ENCODE data around the gene ICA1. TPM values are rescaled to one million over a fixed set of nuclear protein-coding genes. Genes with fewer than 3 reads are reported as not detected.

The ICA1 gene
- total and polyA plus RNA-seq, 2 experiments from 2014 or later, result 45.2 to 83.7 TPM

GRCh38 chr7:8217200-8218068 is 44.5 kb downstream of the ICA1 start:
- no peaks in the 10 kb centered on the region for H4K20me1 ChIP-seq (replicated peaks; ENCODE audit: insufficient read depth)
- Mint-ChIP-seq H3K27me3 (ENCODE audit: insufficient read depth, low read depth, poor library complexity) (peaks cover 2% of the 10 kb centered on the region), H3K4me1 (peaks cover 81% of the 10 kb centered on the region), H3K9me3 (no peaks in the 10 kb centered on the region), H3K4me3 (no peak overlapping the region), H3K36me3 (ENCODE audit: low read depth) (peaks cover 17% of the 10 kb centered on the region), H3K27ac (peak overlapping the region; percentile 56; the same call in 1 of the 2 replicates)
- H2AFZ ChIP-seq, result no peak overlapping the region
- H3K4me1 ChIP-seq (ENCODE audit: insufficient read depth), result peaks cover 52% of the 10 kb centered on the region
- H3K27ac ChIP-seq (ENCODE audit: low read depth), result no peak overlapping the region
- no peaks in the 10 kb centered on the region for H3K79me2 ChIP-seq (replicated peaks; ENCODE audit: insufficient read depth)
- peak; percentile 88 for DNase-seq (ENCODE audit: low spot score)
- TF ChIP-seq ETS1 (IDR thresholded peaks at IDR 0.05) (no peak), CTCF (conservative IDR thresholded peaks at IDR 0.05; ENCODE audit: low read depth in 2 of 2) (peak; percentile 68 to 85)
- no peaks in the 10 kb centered on the region for H3K27me3 ChIP-seq (ENCODE audit: insufficient read depth)
- no peak overlapping the region for H3K4me2 ChIP-seq
- H3K4me3 ChIP-seq, result no peak overlapping the region
- ATAC-seq, result no peak
- no peaks in the 10 kb centered on the region for H3K9me2 ChIP-seq (ENCODE audit: insufficient read depth)
- H3K36me3 ChIP-seq (ENCODE audit: insufficient read depth), result no peaks in the 10 kb centered on the region
- 0 out of 2 replicates have a peak, but pooled peaks cover 3% of the 10 kb centered on the region for H3F3A ChIP-seq (replicated peaks; ENCODE audit: low read depth)

GRCh38 chr7:8216334-8216690 is 45.7 kb downstream of the ICA1 start:
- H3K36me3 ChIP-seq (ENCODE audit: insufficient read depth), result no peaks in the 10 kb centered on the region
- Mint-ChIP-seq H3K36me3 (ENCODE audit: low read depth) (peaks cover 17% of the 10 kb centered on the region), H3K4me3 (no peak overlapping the region), H3K9me3 (no peaks in the 10 kb centered on the region), H3K27me3 (ENCODE audit: insufficient read depth, low read depth, poor library complexity) (peaks cover 4% of the 10 kb centered on the region), H3K27ac (no peak overlapping the region), H3K4me1 (peaks cover 70% of the 10 kb centered on the region)
- 0 out of 2 replicates have a peak, but pooled peaks cover 3% of the 10 kb centered on the region for H3F3A ChIP-seq (replicated peaks; ENCODE audit: low read depth)
- H3K4me3 ChIP-seq, result no peak overlapping the region
- H4K20me1 ChIP-seq (replicated peaks; ENCODE audit: insufficient read depth), result no peaks in the 10 kb centered on the region
- H3K79me2 ChIP-seq (replicated peaks; ENCODE audit: insufficient read depth), result no peaks in the 10 kb centered on the region
- H3K4me2 ChIP-seq, result no peak overlapping the region
- H3K27me3 ChIP-seq (ENCODE audit: insufficient read depth), result no peaks in the 10 kb centered on the region
- DNase-seq (ENCODE audit: low spot score) (no peak), ATAC-seq (no peak)
- no peak overlapping the region for H2AFZ ChIP-seq
- no peak overlapping the region for H3K27ac ChIP-seq (ENCODE audit: low read depth)
- peaks cover 43% of the 10 kb centered on the region for H3K4me1 ChIP-seq (ENCODE audit: insufficient read depth)
- H3K9me2 ChIP-seq (ENCODE audit: insufficient read depth), result no peaks in the 10 kb centered on the region
- TF ChIP-seq ZNF462 (CRISPR knock-in tag; IDR thresholded peaks at IDR 0.05), result no peak
- no peak for TF ChIP-seq EZH2 (IDR thresholded peaks at IDR 0.05; ENCODE audit: low read depth, unreplicated experiment)
- TF ChIP-seq POLR2AphosphoS5 (IDR thresholded peaks at IDR 0.05; ENCODE audit: low read depth), result no peak
- TF ChIP-seq STAT1 (IDR thresholded peaks at IDR 0.05; ENCODE audit: unreplicated experiment), result no peak
- TF ChIP-seq ZNF331 (CRISPR knock-in tag; IDR thresholded peaks at IDR 0.05; ENCODE audit: low read depth), result no peak
- no peak for TF ChIP-seq ETS1 (IDR thresholded peaks at IDR 0.05)
- TF ChIP-seq CREB1 (CRISPR knock-in tag; IDR thresholded peaks at IDR 0.05; ENCODE audit: low read depth), result no peak
- no peak for TF ChIP-seq EZH2phosphoT487 (IDR thresholded peaks at IDR 0.05; ENCODE audit: unreplicated experiment)
